Liver (tissue), 9 donors: Measurements from ENCODE around the gene LIFR. TPM values are rescaled to one million over a fixed set of nuclear protein-coding genes. Genes with fewer than 3 reads are reported as not detected.

Experiments used
- DNase-seq: peaks from one replicate; pipeline ENCODE4 v3.0.0-alpha.2; 2017; ENCODE audit warnings: low spot score
- H3K27ac ChIP-seq, 2 donors: one replicate each; pipeline ENCODE4 v1.7.0; 2013; ENCODE audit warnings: inconsistent platforms in 2 of 2, low read length in 2 of 2, control low read depth in 1 of 2, low read depth in 1 of 2, mild to moderate bottlenecking in 1 of 2
- H3K27me3 ChIP-seq, 4 donors: one replicate each; pipeline versions ENCODE4 v1.6.1 to v1.7.0; 2013; ENCODE audit warnings: low read length in 3 of 4, inconsistent platforms in 1 of 4, mild to moderate bottlenecking in 1 of 4, moderate library complexity in 1 of 4; ENCODE audit not compliant: control insufficient read depth in 4 of 4, insufficient read depth in 4 of 4
- H3K36me3 ChIP-seq, 4 donors: one replicate each; pipeline versions ENCODE4 v1.6.1 to v1.7.0; 2013; ENCODE audit warnings: low read length in 3 of 4, mild to moderate bottlenecking in 3 of 4, low read depth in 1 of 4, moderate library complexity in 1 of 4; ENCODE audit not compliant: control insufficient read depth in 4 of 4, insufficient read depth in 3 of 4
- H3K4me1 ChIP-seq, 4 donors: one replicate each; pipeline versions ENCODE4 v1.6.1 to v1.7.0; 2013; ENCODE audit warnings: low read length in 3 of 4, mild to moderate bottlenecking in 3 of 4, moderate library complexity in 1 of 4; ENCODE audit not compliant: control insufficient read depth in 4 of 4, insufficient read depth in 4 of 4
- H3K4me3 ChIP-seq, 3 donors: one replicate each; pipeline versions ENCODE4 v1.6.1 to v1.7.0; 2013; ENCODE audit warnings: low read length in 3 of 3, control low read depth in 1 of 3, low read depth in 1 of 3, mild to moderate bottlenecking in 1 of 3
- H3K9ac ChIP-seq, 2 donors: one replicate each; pipeline ENCODE4 v1.7.0; 2013; ENCODE audit warnings: low read length in 2 of 2, mild to moderate bottlenecking in 2 of 2, moderate library complexity in 2 of 2, control low read depth in 1 of 2, low read depth in 1 of 2
- H3K9me3 ChIP-seq, 4 donors: one replicate each; pipeline versions ENCODE4 v1.6.1 to v1.7.0; 2013; ENCODE audit warnings: low read length in 3 of 4; ENCODE audit not compliant: control insufficient read depth in 4 of 4
- ATF3 ChIP-seq: IDR thresholded peaks from 2 replicates; pipeline ENCODE4 v1.6.1; 2016; ENCODE audit warnings: antibody characterized with exemption
- CTCF ChIP-seq: fragments of 150-350 bp; IDR thresholded peaks from 2 replicates; pipeline ENCODE4 v1.5.1; 2017; ENCODE audit warnings: improper control_type of control experiment, low read depth, low read length; ENCODE audit not compliant: missing input control
- EGR1 ChIP-seq, 2 donors: IDR thresholded peaks; 2 replicates each; pipeline ENCODE4 v1.6.1; 2016 to 2018; ENCODE audit warnings: antibody characterized with exemption in 2 of 2, low read depth in 2 of 2
- FOXA1 ChIP-seq: IDR thresholded peaks from 2 replicates; pipeline ENCODE4 v1.6.1; 2016; ENCODE audit warnings: antibody characterized with exemption
- FOXA2 ChIP-seq: IDR thresholded peaks from 2 replicates; pipeline ENCODE4 v1.6.1; 2016; ENCODE audit warnings: antibody characterized with exemption
- GABPA ChIP-seq, 2 donors: IDR thresholded peaks in 1 of 2; conservative IDR thresholded peaks in 1 of 2; 2 replicates each; pipeline ENCODE4 v1.6.1; 2016; ENCODE audit warnings: antibody characterized with exemption in 2 of 2, mild to moderate bottlenecking in 1 of 2, moderate library complexity in 1 of 2
- HNF4A ChIP-seq, 2 donors: conservative IDR thresholded peaks; 2 replicates each; pipeline ENCODE4 v1.6.1; 2016; ENCODE audit warnings: antibody characterized with exemption in 2 of 2, mild to moderate bottlenecking in 2 of 2
- HNF4G ChIP-seq: IDR thresholded peaks from 2 replicates; pipeline ENCODE4 v1.6.1; 2016; ENCODE audit warnings: antibody characterized with exemption
- JUND ChIP-seq, 2 donors: IDR thresholded peaks; 2 replicates each; pipeline ENCODE4 v1.6.1; 2016; ENCODE audit warnings: antibody characterized with exemption in 2 of 2
- MAX ChIP-seq: IDR thresholded peaks from 2 replicates; pipeline ENCODE4 v1.6.1; 2016; ENCODE audit warnings: antibody characterized with exemption
- NR2F2 ChIP-seq: IDR thresholded peaks from 2 replicates; pipeline ENCODE4 v1.6.1; 2016; ENCODE audit warnings: antibody characterized with exemption
- RAD21 ChIP-seq, 2 donors: IDR thresholded peaks; 2 replicates each; pipeline ENCODE4 v1.6.1; 2016; ENCODE audit warnings: antibody characterized with exemption in 2 of 2, mild to moderate bottlenecking in 2 of 2
- REST ChIP-seq: IDR thresholded peaks from 2 replicates; pipeline ENCODE4 v1.6.1; 2016; ENCODE audit warnings: antibody characterized with exemption, mild to moderate bottlenecking
- RXRA ChIP-seq, 2 donors: IDR thresholded peaks; 2 replicates each; pipeline ENCODE4 v1.6.1; 2017 to 2018; ENCODE audit warnings: antibody characterized with exemption in 2 of 2, mild to moderate bottlenecking in 1 of 2
- SP1 ChIP-seq: IDR thresholded peaks from 2 replicates; pipeline ENCODE4 v1.6.1; 2018; ENCODE audit warnings: antibody characterized with exemption, mild to moderate bottlenecking
- TAF1 ChIP-seq: conservative IDR thresholded peaks from 2 replicates; pipeline ENCODE4 v1.6.1; 2016; ENCODE audit warnings: antibody characterized with exemption, mild to moderate bottlenecking
- YY1 ChIP-seq: IDR thresholded peaks from 2 replicates; pipeline ENCODE4 v1.6.1; 2016; ENCODE audit warnings: antibody characterized with exemption, mild to moderate bottlenecking
- ZBTB33 ChIP-seq: IDR thresholded peaks from 2 replicates; pipeline ENCODE4 v1.6.1; 2016; ENCODE audit warnings: antibody characterized with exemption
- WGBS: extraction: QIAGEN DNeasy Blood & Tissue Kit; methylation state at CpG from one replicate; pipeline ENCODE4 v1.1.7; 2013; 5-methylcytosine and 5-hydroxymethylcytosine counted together
- polyA plus RNA-seq, 2 donors: library from polyadenylated mRNA; stranded (reverse) in 1 of 2; unstranded in 1 of 2; fragments of 200-250 nt in 1 of 2; fragments of >200 nt in 1 of 2; fragmentation: Nextera tagmentation in 1 of 2; extraction: Ambion mirVana in 1 of 2; gene quantifications; one replicate each; pipeline versions ENCODE4 v1.2.1 to v1.2.3, GENCODE V29; 2013 to 2015
- total RNA-seq, 2 donors: library from RNA; depleted of rRNA; stranded (reverse); fragments of >200 nt; gene quantifications; one replicate each; pipeline ENCODE4 v1.2.3, GENCODE V29; 2014
- donor health status: healthy.
- donor health status: healthy.
- donor health status: healthy.
- donor health status: healthy.
- donor health status: healthy.

Gene LIFR
- total and polyA plus RNA-seq, 4 donors = 10.5 to 79.7 (median 32.8) TPM

- TF ChIP-seq FOXA2 (no peak), RXRA (IDR thresholded peaks at IDR 0.05) (no peak), MAX (no peak), CTCF (no peak), EGR1 (IDR thresholded peaks at IDR 0.05; ENCODE audit: low read depth in 2 of 2) (no peak), HNF4G (no peak), GABPA (IDR thresholded peaks at IDR 0.05 in 1 of 2, conservative IDR thresholded peaks at IDR 0.05 in 1 of 2) (no peak), FOXA1 (no peak), ATF3 (no peak), REST (no peak), NR2F2 (no peak), SP1 (no peak)
- H3K4me3 ChIP-seq = no peak overlapping the region
- no peaks in the 10 kb centered on the region for H3K9me3 ChIP-seq
- H3K36me3 ChIP-seq = no peaks in the 10 kb centered on the region
- H3K27ac ChIP-seq = no peak overlapping the region
- H3K9ac ChIP-seq = no peak overlapping the region
- H3K4me1 ChIP-seq = peaks cover 0 to 4% (median 0%) of the 10 kb centered on the region in 4 donors
- DNase-seq = no peak
- no peaks in the 10 kb centered on the region for H3K27me3 ChIP-seq
- 69% methylated on average over 2 of the region's 2 CpGs for WGBS
Measured at GRCh38 chr5:38538161-38538560, 18.3 kb downstream of the LIFR start.

- no peaks in the 10 kb centered on the region for H3K36me3 ChIP-seq
- WGBS = 72% methylated on average over 4 of the region's 4 CpGs
- H3K4me1 ChIP-seq = peaks cover 0 to 4% (median 0%) of the 10 kb centered on the region in 4 donors
- no peak overlapping the region for H3K4me3 ChIP-seq
- peaks cover 0 to under 1% (median 0%) of the 10 kb centered on the region in 4 donors for H3K9me3 ChIP-seq
- H3K9ac ChIP-seq = no peak overlapping the region
- no peak for DNase-seq
- H3K27me3 ChIP-seq = no peaks in the 10 kb centered on the region
- H3K27ac ChIP-seq = no peak overlapping the region
- TF ChIP-seq NR2F2 = no peak
- no peak for TF ChIP-seq MAX
- no peak for TF ChIP-seq RAD21 (IDR thresholded peaks at IDR 0.05)
- no peak for TF ChIP-seq EGR1 (IDR thresholded peaks at IDR 0.05; ENCODE audit: low read depth in 2 of 2)
- no peak for TF ChIP-seq SP1
- TF ChIP-seq RXRA (IDR thresholded peaks at IDR 0.05) = no peak
- TF ChIP-seq TAF1 = no peak
- no peak for TF ChIP-seq FOXA2
- TF ChIP-seq CTCF = no peak
- no peak for TF ChIP-seq REST
- no peak for TF ChIP-seq JUND (IDR thresholded peaks at IDR 0.05)
- TF ChIP-seq FOXA1 = no peak
- TF ChIP-seq YY1 = no peak
- TF ChIP-seq ZBTB33 = no peak
- TF ChIP-seq HNF4A (conservative IDR thresholded peaks at IDR 0.05) = no peak
Measured at GRCh38 chr5:38537505-38537904, 18.9 kb downstream of the LIFR start.
